ENCODE data around the gene NFATC1. TPM values are rescaled to one million over a fixed set of nuclear protein-coding genes. Genes with fewer than 3 reads are reported as not detected.
A peak's percentile ranks its signal among the peaks of the same experiment; 100 is the strongest.

The NFATC1 gene
- total RNA-seq, 1 donor from 2014 or later: 52.6 TPM

- ATAC-seq (ENCODE audit: low read depth): peak; percentile 63
- Mint-ChIP-seq H3K4me1 (peaks cover 59% of the 10 kb centered on the region), H3K9me3 (no peaks in the 10 kb centered on the region), H3K27me3 (no peaks in the 10 kb centered on the region), H3K36me3 (ENCODE audit: low read depth) (peaks cover 46% of the 10 kb centered on the region), H3K4me3 (peak overlapping the region; percentile 81), H3K27ac (peak overlapping the region; percentile 97)
- ChIA-PET CTCF (interaction anchor here (0.5 kb wide), 1 partner anchor 8 kb away, joined by 3 read pairs; no protein-coding TSS in a partner anchor), POLR2A (interaction anchor here (0.7 to 2.9 kb wide), 6 partner anchors 24 to 66 kb away, joined by 3 to 9 read pairs (median 6); no protein-coding TSS in a partner anchor)
- TF ChIP-seq CTCF (IDR thresholded peaks at IDR 0.05): no peak
- DNase-seq: no peak
- intact Hi-C loops (cut with micrococcal nuclease): loop anchor here (1.0 to 2.0 kb wide), 9 partner anchors 17 to 219 kb away; partner anchors contain the start of gene CTDP1
These were observed 64.3 kb downstream of the NFATC1 start for GRCh38 chr18:79459946-79460480.

- TF ChIP-seq CTCF (IDR thresholded peaks at IDR 0.05): no peak
- ChIA-PET POLR2A (interaction anchor here (0.6 to 2.9 kb wide), 5 partner anchors 25 to 63 kb away, joined by 3 to 9 read pairs (median 5); no protein-coding TSS in a partner anchor), CTCF (no interaction called here)
- Mint-ChIP-seq H3K4me1 (peaks cover 66% of the 10 kb centered on the region), H3K9me3 (no peaks in the 10 kb centered on the region), H3K4me3 (peak overlapping the region; percentile 81), H3K27me3 (no peaks in the 10 kb centered on the region), H3K36me3 (ENCODE audit: low read depth) (peaks cover 48% of the 10 kb centered on the region), H3K27ac (peak overlapping the region; percentile 97)
- ATAC-seq (ENCODE audit: low read depth) (peak; percentile 77), DNase-seq (peak; percentile 50)
- intact Hi-C loops (cut with micrococcal nuclease): loop anchor here (1.0 to 2.0 kb wide), 9 partner anchors 17 to 218 kb away; partner anchors contain the start of gene CTDP1
These were observed 65.0 kb downstream of the NFATC1 start for GRCh38 chr18:79460481-79461300.

DNA sequence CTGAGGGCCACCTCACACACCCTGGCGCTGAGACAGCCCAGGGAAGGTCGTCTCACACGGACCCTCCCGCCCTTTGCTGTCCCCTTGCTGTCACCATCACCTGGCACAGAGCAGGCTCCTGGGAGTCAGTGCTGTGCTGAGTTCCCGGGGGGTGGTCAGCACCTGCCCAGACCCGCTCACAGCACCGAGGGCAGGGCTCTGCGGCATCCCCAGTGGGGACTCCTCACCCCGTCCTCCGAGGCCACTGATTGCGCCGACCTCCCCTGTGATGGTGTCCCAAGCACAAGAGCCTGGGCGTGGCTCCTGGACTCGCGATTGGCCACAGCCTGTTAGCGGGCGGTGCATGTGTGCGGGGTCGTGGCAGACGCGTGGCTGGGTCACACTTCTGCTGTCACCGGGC is 65.9 kb downstream of the NFATC1 start:
- Mint-ChIP-seq H3K4me1 (peaks cover 76% of the 10 kb centered on the region), H3K9me3 (no peaks in the 10 kb centered on the region), H3K36me3 (ENCODE audit: low read depth) (peaks cover 43% of the 10 kb centered on the region), H3K4me3 (peak overlapping the region; percentile 33), H3K27ac (peak overlapping the region; percentile 97), H3K27me3 (no peaks in the 10 kb centered on the region)
- ChIA-PET CTCF (no interaction called here), POLR2A (interaction anchor here (2.2 to 2.9 kb wide), 2 partner anchors 26 to 63 kb away, joined by 6 to 9 read pairs; no protein-coding TSS in a partner anchor)
- DNase-seq: no peak
- intact Hi-C loops (cut with micrococcal nuclease): loop anchor here (2.0 kb wide), 1 partner anchor 217 kb away; the partner anchor contains the start of gene CTDP1
- TF ChIP-seq CTCF (IDR thresholded peaks at IDR 0.05): no peak
- ATAC-seq (ENCODE audit: low read depth): no peak

DNA sequence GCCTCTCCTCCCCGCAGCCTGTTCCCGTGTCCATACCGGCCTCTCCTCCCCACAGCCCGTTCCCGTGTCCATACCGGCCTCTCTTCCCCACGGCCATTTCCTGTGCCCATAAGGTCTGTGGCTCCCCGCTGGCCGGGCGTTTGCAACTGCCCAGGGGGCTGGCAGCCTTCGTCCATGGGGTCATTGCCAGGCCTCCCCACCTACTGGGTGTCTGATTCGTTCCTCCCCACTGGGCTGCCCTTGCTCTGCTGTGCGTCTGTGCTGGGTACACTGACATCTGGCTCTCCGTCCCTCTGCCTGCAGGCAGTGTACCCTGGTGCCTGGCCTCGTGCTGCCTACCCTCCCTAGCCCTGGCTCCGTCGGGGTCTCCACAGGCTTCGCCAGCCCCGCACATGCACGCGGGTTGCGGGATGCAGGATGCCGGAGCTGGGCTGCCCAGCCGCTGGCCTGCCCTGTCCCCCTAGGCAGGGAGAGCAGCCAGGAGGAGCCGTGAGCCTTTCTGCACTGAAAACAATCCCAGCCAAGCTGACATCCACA is 67.8 kb downstream of the NFATC1 start:
- intact Hi-C loops (cut with micrococcal nuclease): no loop called here
- H3K36me3 Mint-ChIP-seq (ENCODE audit: low read depth): peaks cover 52% of the 10 kb centered on the region
- no peaks in the 10 kb centered on the region for H3K9me3 Mint-ChIP-seq
- DNase-seq: no peak
- no peaks in the 10 kb centered on the region for H3K27me3 Mint-ChIP-seq
- peaks cover 94% of the 10 kb centered on the region for H3K4me1 Mint-ChIP-seq
- no peak for TF ChIP-seq CTCF (IDR thresholded peaks at IDR 0.05)
- CTCF ChIA-PET: no interaction called here
- no peak overlapping the region for H3K4me3 Mint-ChIP-seq
- POLR2A ChIA-PET: interaction anchor here (1.2 to 5.6 kb wide), 2 partner anchors 45 to 68 kb away, joined by 8 to 44 read pairs; partner anchors contain the start of gene NFATC1
- no peak for ATAC-seq (ENCODE audit: low read depth)
- peak overlapping the region; percentile 97 for H3K27ac Mint-ChIP-seq

Measured in activated B cell treated with CpG ODN at 0.5 μM for 24 hours (primary cell).